ENCODE data around the gene COX4I2. TPM values are rescaled to one million over a fixed set of nuclear protein-coding genes. Genes with fewer than 3 reads are reported as not detected.

COX4I2 gene
- total RNA-seq, 1 experiment from 2014 or later, result not detected

- TF ChIP-seq ZNF281 (CRISPR knock-in tag; IDR thresholded peaks at IDR 0.05), result peak; percentile 32; the same call in 1 of the 2 replicates
- no peak for TF ChIP-seq CREM (CRISPR knock-in tag; IDR thresholded peaks at IDR 0.05)
- TF ChIP-seq FOXK1 (CRISPR knock-in tag; IDR thresholded peaks at IDR 0.05), result 0 out of 2 replicates have a peak, but pooled peaks have one; percentile 16
- TF ChIP-seq PREB (CRISPR knock-in tag; IDR thresholded peaks at IDR 0.05; ENCODE audit: borderline replicate concordance), result peak; percentile 86; the same call in 1 of the 2 replicates
- no peak for TF ChIP-seq GTF2I (CRISPR knock-in tag; conservative IDR thresholded peaks at IDR 0.05)
- TF ChIP-seq STAT6 (CRISPR knock-in tag; conservative IDR thresholded peaks at IDR 0.05; ENCODE audit: low read depth), result no peak
- 0 out of 2 replicates have a peak, but pooled peaks have one; percentile 25 for TF ChIP-seq IRF1 (CRISPR knock-in tag; IDR thresholded peaks at IDR 0.05)
- TF ChIP-seq TCF7 (CRISPR knock-in tag; IDR thresholded peaks at IDR 0.05; ENCODE audit: low read depth), result 0 out of 2 replicates have a peak, but pooled peaks have one; percentile 10
- peak; percentile 73 for TF ChIP-seq MAX (CRISPR knock-in tag; IDR thresholded peaks at IDR 0.05)
- 0 out of 2 replicates have a peak, but pooled peaks have one; percentile 44 for TF ChIP-seq E2F1 (CRISPR knock-in tag; IDR thresholded peaks at IDR 0.05)
- no peak for TF ChIP-seq SOX15 (CRISPR knock-in tag; IDR thresholded peaks at IDR 0.05)
- TF ChIP-seq TP53 (CRISPR knock-in tag; IDR thresholded peaks at IDR 0.05), result 0 out of 2 replicates have a peak, but pooled peaks have one; percentile 30
- peak; percentile 31; the same call in 1 of the 2 replicates for TF ChIP-seq USF2 (CRISPR knock-in tag; IDR thresholded peaks at IDR 0.05)
- no peak; the same call in 1 of the 2 replicates for TF ChIP-seq ARID4B (CRISPR knock-in tag; IDR thresholded peaks at IDR 0.05; ENCODE audit: borderline replicate concordance)
- no peak for TF ChIP-seq NFATC4 (CRISPR knock-in tag; IDR thresholded peaks at IDR 0.05)
- 0 out of 2 replicates have a peak, but pooled peaks have one; percentile 23 for TF ChIP-seq CBFB (CRISPR knock-in tag; IDR thresholded peaks at IDR 0.05; ENCODE audit: low read depth)
- TF ChIP-seq MYBL2 (CRISPR knock-in tag; IDR thresholded peaks at IDR 0.05), result no peak
These were observed 32.4 kb upstream of the COX4I2 start, which contains the start of gene ID1 (continued) for GRCh38 chr20:31605031-31605901.
